Activated naive CD4-positive, alpha-beta T cell treated with anti-CD3 and anti-CD28 coated beads, Interleukin-2, amount 50 U/mL, for 72 hours (primary cell): ENCODE measurements around the gene SERPINB7. TPM values are rescaled to one million over a fixed set of nuclear protein-coding genes. Genes with fewer than 3 reads are reported as not detected.

Source experiments
- ATAC-seq, 2 donors: fragments of 150-1000 bp; cut with Tn5 transposase; 2 replicates each; pipeline ENCODE4 v1.10.0; 2021; ENCODE audit warnings: mild to moderate bottlenecking in 2 of 2, moderate library complexity in 2 of 2
- DNase-seq, 2 donors: peaks; one replicate each; pipeline ENCODE4 v3.0.0; 2021 to 2022; ENCODE audit warnings: low spot score in 2 of 2
- H3K27ac Mint-ChIP-seq, 2 donors: one replicate each; pipeline ENCODE4 v1.8.0; 2022; ENCODE audit warnings: mild to moderate bottlenecking in 2 of 2, mixed read lengths in 2 of 2
- H3K36me3 Mint-ChIP-seq, 2 donors: one replicate each; pipeline ENCODE4 v1.8.0; 2022; ENCODE audit warnings: mixed read lengths in 2 of 2
- H3K9me3 Mint-ChIP-seq, 2 donors: one replicate each; pipeline ENCODE4 v1.8.0; 2022; ENCODE audit warnings: mixed read lengths in 2 of 2
- total RNA-seq, 2 donors: library from RNA; stranded (reverse); gene quantifications; one replicate each; pipeline ENCODE4 v1.2.3, GENCODE V29; 2022

SERPINB7 gene
- total RNA-seq, 2 donors from 2014 or later, result not detected

DNA sequence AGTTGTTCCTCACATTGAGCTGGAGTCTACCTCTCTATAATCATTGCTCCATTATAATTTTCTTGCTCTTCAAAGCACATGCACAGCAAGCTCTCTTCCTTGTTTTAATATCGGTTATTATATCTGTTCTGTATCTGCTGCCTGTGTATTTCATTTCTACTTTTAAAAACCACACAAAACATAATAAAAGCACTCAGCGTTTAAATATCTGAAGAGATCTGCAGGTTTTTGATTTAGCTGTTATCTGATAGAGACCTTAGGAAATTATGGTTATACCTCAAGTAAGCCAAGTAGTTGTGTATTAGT, 49.0 kb downstream of the SERPINB7 start:
- DNase-seq (no peak), ATAC-seq (no peak)
- H3K27ac Mint-ChIP-seq, result no peak overlapping the region
- no peaks in the 10 kb centered on the region for H3K36me3 Mint-ChIP-seq
- no peaks in the 10 kb centered on the region for H3K9me3 Mint-ChIP-seq

- no peak overlapping the region for H3K27ac Mint-ChIP-seq
- H3K36me3 Mint-ChIP-seq, result no peaks in the 10 kb centered on the region
- no peak for ATAC-seq
- H3K9me3 Mint-ChIP-seq, result no peaks in the 10 kb centered on the region
- no peak for DNase-seq
Observed at GRCh38 chr18:63828120-63828519, 52.9 kb downstream of the SERPINB7 start.

DNA sequence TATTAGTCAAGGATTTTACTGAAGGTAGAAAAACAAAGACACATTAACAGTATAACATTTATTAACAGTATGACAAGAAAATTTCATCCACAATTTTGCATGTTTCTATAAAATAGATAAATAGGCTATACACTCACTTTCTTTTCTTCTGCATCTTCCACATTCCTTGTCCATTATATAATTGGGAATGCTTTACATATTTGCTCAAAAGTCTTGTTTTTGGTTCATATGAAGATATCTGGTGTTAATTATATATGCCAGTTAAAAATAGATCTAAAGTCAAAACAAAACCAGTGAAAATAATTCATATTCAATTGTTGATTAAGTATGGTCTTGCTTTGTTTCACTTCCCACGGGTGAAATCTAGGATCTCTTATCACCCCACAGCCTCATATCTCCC, 53.4 kb downstream of the SERPINB7 start:
- Mint-ChIP-seq H3K27ac (no peak overlapping the region), H3K9me3 (no peaks in the 10 kb centered on the region), H3K36me3 (no peaks in the 10 kb centered on the region)
- ATAC-seq (no peak), DNase-seq (no peak)

DNA sequence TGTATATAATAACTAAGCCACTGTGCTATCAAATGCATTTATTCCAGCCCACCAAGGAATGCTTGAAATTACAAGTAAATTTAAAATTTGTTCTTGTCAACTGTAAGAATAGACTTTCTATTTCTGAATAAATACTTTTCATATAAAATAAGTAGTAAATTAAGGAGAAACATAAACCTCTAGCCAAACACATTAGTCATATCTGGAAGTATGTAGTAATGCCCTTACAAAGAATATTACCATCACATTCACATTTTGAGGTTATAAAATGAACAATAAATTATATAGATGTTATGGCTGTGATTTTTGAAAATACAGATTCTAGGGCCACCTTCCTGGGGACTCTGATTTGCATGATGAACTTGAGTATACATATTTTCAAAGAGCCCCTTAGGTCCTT, 54.7 kb downstream of the SERPINB7 start:
- Mint-ChIP-seq H3K9me3 (no peaks in the 10 kb centered on the region), H3K27ac (no peak overlapping the region), H3K36me3 (no peaks in the 10 kb centered on the region)
- DNase-seq (no peak), ATAC-seq (no peak)

GRCh38 chr18:63831080-63831788, 56.0 kb downstream of the SERPINB7 start:
- H3K27ac Mint-ChIP-seq, result no peak overlapping the region
- no peaks in the 10 kb centered on the region for H3K9me3 Mint-ChIP-seq
- ATAC-seq (peak; percentile 19 to 39), DNase-seq (no peak)
- no peaks in the 10 kb centered on the region for H3K36me3 Mint-ChIP-seq

DNA sequence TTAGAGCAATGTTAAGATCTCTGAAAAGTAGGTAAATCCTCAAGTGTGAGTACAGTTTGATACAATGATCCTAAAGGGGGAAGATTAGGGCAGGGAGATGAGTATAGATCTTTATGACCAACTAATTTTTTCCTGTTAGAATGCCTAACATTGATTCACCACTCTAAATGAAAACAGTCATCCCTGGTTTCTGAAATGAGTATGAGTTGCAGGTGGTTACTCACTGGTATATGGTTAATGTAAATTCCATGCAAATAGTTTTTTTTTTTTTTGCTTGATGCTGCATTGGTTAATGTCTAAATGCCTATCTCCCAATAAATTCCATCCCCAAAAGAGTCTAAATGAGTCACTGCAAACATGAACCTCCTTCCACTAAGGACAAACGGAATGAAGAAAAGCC, 57.3 kb downstream of the SERPINB7 start:
- Mint-ChIP-seq H3K27ac (no peak overlapping the region), H3K36me3 (no peaks in the 10 kb centered on the region), H3K9me3 (no peaks in the 10 kb centered on the region)
- ATAC-seq (peak; percentile 79 to 96), DNase-seq (no peak)

GRCh38 chr18:63834471-63835113, 59.4 kb downstream of the SERPINB7 start:
- H3K27ac Mint-ChIP-seq, result no peak overlapping the region
- no peak for ATAC-seq
- DNase-seq, result no peak
- no peaks in the 10 kb centered on the region for H3K36me3 Mint-ChIP-seq
- no peaks in the 10 kb centered on the region for H3K9me3 Mint-ChIP-seq

DNA sequence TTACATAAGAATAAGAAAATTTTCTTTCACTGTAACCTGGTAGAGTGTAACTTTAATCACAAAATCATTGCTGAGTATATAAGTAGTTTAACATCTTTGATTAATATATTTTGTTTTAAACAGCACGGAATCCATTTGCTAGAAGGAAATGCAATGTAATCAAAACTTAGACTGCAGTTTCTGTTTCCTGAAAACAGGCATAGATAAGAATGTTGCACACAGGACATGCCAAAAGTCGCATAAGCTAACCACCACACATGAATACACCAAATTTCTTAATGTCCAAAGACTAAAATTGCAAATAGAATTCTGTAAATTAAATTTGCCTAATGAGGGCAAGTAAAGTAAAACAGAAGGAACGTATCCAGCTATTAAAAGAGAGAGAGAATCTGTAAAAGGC, 61.2 kb downstream of the SERPINB7 start:
- H3K36me3 Mint-ChIP-seq, result no peaks in the 10 kb centered on the region
- H3K27ac Mint-ChIP-seq, result no peak overlapping the region
- no peak for DNase-seq
- no peaks in the 10 kb centered on the region for H3K9me3 Mint-ChIP-seq
- ATAC-seq, result no peak

DNA sequence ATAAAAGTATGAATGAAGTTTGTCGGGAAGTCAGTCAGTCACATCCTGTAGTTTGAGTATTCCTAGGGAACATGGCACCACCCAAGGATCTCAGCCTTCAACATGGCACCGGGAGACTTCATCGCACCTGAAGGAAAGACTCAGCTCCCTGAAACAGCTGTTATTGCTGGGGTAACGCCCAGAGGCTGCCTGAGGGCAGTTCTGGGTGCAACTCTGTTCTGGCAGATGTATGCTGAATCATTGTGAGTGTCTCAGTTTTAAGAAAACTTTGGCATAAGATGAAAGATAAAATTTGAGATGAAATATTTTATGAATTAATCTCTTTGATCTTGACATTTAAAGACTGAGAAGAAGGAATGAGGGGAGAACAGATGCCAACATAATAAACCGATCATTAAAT, 62.4 kb downstream of the SERPINB7 start:
- Mint-ChIP-seq H3K9me3 (no peaks in the 10 kb centered on the region), H3K36me3 (no peaks in the 10 kb centered on the region), H3K27ac (no peak overlapping the region)
- DNase-seq, result no peak
- no peak for ATAC-seq

DNA sequence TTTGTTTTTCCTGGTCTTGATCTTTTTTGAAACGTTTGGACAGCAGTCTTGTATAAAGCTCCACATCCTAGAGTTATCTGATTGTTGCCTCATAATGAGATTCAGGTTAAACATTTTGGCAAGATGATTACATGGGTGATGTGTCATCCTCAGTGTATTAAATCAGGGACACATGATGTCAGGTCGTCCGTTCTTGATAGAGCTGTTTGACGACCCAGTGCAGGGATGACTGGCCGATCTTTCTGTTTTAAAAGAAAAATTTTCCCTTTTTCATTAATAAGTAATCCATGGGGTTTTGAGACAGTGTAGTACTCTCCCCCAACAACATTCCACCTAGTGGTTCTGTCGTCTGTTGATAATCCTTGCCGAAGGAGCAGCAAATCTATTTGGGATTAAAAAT, 67.8 kb downstream of the SERPINB7 start:
- Mint-ChIP-seq H3K36me3 (no peaks in the 10 kb centered on the region), H3K27ac (no peak overlapping the region), H3K9me3 (no peaks in the 10 kb centered on the region)
- ATAC-seq (no peak), DNase-seq (no peak)

GRCh38 chr18:63844254-63844653, 69.0 kb downstream of the SERPINB7 start:
- Mint-ChIP-seq H3K27ac (no peak overlapping the region), H3K9me3 (no peaks in the 10 kb centered on the region), H3K36me3 (no peaks in the 10 kb centered on the region)
- no peak for DNase-seq
- peak in 1 of 2 donors; percentile 52 for ATAC-seq

DNA sequence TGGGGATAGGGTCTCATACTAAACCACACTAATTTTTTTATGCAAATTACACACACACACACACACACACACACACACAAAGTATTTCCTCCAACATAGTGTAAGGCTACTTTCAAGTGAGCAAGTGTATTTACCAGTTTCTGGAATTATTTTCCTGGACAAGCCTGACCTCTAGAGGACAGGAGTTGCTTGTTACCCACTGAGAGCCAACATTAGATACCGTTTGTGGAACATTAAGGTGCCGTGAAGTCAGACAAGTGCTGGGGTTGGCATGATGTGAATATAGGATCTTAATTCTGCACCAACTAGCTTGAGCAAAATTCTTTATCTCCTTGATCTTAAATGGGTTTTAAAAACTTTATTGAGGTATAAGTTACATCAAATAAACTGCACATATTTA, 72.9 kb downstream of the SERPINB7 start:
- H3K9me3 Mint-ChIP-seq, result no peaks in the 10 kb centered on the region
- no peak overlapping the region for H3K27ac Mint-ChIP-seq
- no peaks in the 10 kb centered on the region for H3K36me3 Mint-ChIP-seq
- DNase-seq, result no peak
- peak in 1 of 2 donors; percentile 50 for ATAC-seq

DNA sequence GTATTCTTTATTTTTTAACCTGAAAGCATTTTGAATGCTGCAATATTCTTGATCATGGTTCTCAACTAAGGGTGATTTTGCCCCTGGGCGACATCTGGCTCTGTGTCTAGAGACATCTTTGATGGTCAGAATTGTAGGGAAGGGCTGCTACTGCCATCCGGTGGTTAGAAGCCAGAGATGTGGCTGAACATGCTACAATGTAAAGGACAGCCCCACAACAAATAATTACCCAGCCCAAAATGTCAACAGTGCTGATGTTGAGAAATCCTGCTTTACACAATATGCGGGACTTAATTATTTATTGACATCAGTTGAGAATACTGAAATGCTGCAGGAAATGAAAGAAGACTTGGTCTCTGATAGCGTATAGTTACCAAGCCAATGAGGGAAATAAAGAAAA, 74.8 kb downstream of the SERPINB7 start:
- no peak overlapping the region for H3K27ac Mint-ChIP-seq

DNA sequence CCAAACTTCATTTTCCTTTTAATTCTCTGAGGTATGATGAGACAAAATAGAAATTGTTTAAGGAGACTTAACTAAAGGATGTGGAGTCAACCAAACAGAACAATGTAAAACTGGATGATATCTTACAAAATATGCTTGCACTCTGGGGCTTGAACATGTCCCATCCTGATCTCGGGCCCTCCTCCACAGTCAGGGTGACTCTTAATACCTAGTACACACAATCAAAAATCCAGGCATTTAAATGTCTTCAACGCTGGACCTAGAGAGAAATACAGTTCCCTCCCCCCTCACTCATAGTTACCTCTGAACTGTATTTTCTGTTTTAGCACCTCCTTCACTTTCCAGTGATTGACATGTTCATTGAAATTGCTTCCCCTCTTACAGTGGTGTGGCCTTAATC, 75.4 kb downstream of the SERPINB7 start:
- no peaks in the 10 kb centered on the region for H3K9me3 Mint-ChIP-seq
- DNase-seq (no peak), ATAC-seq (no peak)
- H3K36me3 Mint-ChIP-seq, result no peaks in the 10 kb centered on the region
- no peak overlapping the region for H3K27ac Mint-ChIP-seq

More for the DNA sequence above, 74.8 kb downstream of the SERPINB7 start:
- Mint-ChIP-seq H3K36me3 (no peaks in the 10 kb centered on the region), H3K9me3 (no peaks in the 10 kb centered on the region)
- no peak for ATAC-seq
- DNase-seq, result no peak

Other genes starting within 250 kb of the SERPINB7 start
- not detected for gene SERPINB12, start 233.0 kb upstream of the SERPINB7 start, total RNA-seq
- gene SERPINB13, start 188.1 kb upstream of the SERPINB7 start, total RNA-seq, result not detected
- not detected for gene SERPINB4, start 131.2 kb upstream of the SERPINB7 start, total RNA-seq
- gene SERPINB3, start 113.5 kb upstream of the SERPINB7 start, total RNA-seq, result not detected
- gene SERPINB11, start 72.5 kb upstream of the SERPINB7 start, total RNA-seq, result not detected
- not detected for gene SERPINB2, start 112.3 kb downstream of the SERPINB7 start, total RNA-seq
- gene SERPINB10, start 132.5 kb downstream of the SERPINB7 start, total RNA-seq, result not detected
- gene HMSD, start 173.9 kb downstream of the SERPINB7 start, total RNA-seq, result 10 to 100 TPM in 1 of 2 donors, under 1 TPM in 1; 0.61 to 38.0 TPM
- 10 to 100 TPM in 1 of 2 donors, 1 to 10 TPM in 1; 7.8 to 23.0 TPM for gene SERPINB8, start 194.7 kb downstream of the SERPINB7 start, total RNA-seq